ENCODE measurements around the gene ZNF474. TPM values are rescaled to one million over a fixed set of nuclear protein-coding genes. Genes with fewer than 3 reads are reported as not detected.

The ZNF474 gene
- polyA plus RNA-seq, 4 donors, result 0.55 to 0.93 (median 0.63) TPM

DNA sequence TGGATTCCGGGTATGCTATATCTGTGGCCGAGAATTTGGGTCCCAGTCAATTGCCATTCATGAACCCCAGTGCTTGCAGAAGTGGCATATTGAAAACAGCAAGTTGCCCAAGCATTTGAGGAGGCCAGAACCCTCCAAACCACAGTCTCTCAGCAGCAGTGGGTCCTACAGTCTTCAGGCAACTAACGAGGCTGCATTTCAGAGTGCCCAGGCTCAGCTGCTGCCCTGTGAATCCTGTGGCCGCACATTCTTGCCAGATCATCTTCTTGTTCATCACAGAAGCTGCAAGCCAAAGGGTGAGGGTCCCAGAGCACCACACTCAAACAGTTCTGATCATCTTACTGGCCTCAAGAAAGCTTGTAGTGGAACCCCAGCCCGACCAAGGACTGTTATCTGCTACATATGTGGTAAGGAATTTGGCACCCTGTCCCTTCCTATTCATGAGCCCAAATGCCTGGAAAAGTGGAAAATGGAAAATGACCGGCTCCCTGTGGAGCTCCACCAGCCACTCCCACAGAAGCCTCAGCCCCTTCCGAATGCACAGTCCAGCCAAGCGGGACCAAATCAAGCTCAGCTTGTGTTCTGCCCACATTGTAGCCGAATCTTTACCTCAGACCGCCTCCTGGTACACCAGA is 23.0 kb downstream of the ZNF474 start:
- DNase-seq (ENCODE audit: low read depth in 4 of 4, low spot score in 3 of 4), result no peak

DNA sequence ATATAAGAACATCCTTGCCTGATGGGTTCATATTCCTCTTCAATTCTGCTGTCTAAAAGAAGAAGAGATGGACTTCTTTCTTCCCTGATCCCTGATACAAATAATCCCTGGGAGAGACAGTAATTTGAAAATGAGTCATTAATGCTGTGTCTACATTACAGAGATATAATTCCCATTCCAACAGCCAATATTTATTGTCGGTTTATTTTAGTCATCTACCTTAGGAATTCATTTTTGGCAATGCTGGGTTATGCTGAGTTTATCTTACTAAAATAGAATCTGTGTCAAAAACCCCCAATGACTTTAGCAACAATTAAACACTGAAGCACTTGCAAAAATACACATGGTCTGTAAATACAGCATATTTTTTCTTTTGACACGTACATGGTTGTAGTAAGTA is 23.9 kb downstream of the ZNF474 start:
- no peak for DNase-seq (ENCODE audit: low read depth in 4 of 4, low spot score in 3 of 4)

DNA sequence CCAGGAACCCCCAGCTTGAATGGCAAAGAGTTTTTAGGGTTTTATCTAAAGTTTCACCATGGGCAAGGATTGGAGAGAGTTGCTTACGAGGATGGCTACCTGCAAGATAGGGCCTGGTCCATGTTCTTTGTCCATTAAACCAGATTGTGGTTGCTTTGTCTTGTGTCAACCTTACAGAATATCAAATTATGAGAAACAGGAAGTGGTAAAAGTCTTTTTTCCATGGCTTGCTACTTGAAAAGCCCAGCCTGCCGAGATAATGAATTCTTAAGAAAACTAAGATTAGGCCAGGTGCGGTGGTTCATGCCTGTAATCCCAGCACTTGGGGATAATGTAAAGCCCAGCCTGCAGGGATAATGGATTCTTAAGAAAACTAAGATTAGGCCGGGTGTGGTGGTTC is 24.4 kb downstream of the ZNF474 start:
- DNase-seq (ENCODE audit: low read depth in 4 of 4, low spot score in 3 of 4), result no peak

DNA sequence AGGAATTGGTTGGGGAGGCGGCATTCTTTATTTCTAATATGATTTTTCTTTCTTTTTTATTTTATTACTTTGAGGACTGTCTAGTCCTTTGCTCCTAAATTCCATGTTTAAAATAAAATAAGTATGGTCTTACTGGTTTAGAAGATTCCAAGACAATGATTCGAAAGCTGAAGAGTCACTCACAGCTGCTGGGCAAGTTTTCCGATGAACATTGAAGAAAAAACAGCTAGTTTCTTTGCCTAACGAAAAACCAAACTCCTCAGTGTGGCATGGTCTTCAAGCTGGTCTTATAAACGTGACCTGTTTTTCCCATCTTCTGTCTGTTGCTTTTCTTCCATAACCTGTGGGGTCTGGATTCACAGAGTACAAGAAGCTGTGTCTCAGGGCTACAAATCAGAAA is 25.1 kb downstream of the ZNF474 start:
- DNase-seq (ENCODE audit: low read depth in 4 of 4, low spot score in 3 of 4), result no peak

DNA sequence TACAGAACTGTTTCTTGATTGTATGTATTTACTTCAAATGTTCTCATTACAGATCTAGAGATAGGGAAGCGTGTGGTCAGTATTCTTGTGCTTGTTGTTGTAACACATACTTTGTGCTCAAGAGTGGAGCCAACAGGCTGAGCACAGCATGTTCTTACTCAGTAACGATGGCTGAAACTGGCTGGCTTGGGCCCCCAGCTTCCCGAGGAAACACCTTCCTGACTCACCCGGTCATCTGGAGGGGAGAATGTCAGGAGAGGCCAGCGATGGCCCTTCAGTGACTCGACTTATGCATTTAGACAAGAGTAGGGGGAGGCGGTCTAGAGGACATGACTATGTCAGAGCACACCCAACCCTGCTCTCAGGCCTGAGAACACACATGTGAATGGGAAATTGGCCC is 25.6 kb downstream of the ZNF474 start:
- no peak for DNase-seq (ENCODE audit: low read depth in 4 of 4, low spot score in 3 of 4)

DNA sequence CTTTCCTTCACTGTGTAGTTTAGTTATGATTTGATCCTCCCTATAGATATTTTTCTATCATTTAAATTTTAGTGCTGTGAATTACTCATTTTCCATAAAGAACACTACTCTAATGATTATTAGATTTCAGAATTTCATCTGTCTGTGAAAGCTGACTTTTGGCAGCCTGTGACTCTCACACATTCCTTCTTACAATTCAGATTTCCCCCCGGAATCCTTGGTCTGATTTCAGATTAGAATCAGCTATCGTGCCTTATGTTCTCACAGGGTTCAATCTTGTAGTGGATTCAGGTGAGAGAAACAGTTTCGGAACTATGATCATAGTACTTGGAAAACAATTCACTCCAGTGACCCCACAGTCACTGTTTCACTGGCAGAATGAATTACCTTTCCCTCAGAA is 26.2 kb downstream of the ZNF474 start:
- no peak for DNase-seq (ENCODE audit: low read depth in 4 of 4, low spot score in 3 of 4)

DNA sequence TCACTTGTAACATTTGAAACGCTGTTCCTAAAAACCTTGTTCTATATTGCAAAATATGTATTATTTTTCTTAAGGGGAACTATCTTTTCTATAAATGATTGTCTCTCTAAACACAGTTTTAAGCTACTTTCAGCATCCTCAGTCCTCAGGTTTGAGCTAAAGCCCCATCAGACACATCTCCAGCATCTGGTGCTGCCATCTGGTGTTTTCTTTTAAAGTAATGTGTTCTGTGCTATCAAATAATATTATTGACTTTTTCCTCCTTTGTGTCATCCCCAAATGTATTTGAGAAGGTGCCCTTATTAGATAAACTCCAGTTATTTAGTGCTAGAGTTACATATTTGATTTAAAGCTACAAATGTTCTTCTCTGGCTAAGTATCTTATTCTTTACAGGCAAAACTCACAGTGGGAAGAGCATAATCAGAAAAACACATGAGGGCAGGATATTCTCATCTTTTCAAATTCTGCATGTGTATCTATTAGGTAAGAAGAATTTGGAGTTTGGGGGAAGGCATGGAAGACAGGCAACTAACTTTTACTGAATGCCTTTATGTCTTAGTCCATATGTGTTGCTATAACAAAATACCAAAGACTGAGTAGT is 27.5 kb downstream of the ZNF474 start:
- DNase-seq (ENCODE audit: low read depth in 4 of 4, low spot score in 3 of 4), result no peak

DNA sequence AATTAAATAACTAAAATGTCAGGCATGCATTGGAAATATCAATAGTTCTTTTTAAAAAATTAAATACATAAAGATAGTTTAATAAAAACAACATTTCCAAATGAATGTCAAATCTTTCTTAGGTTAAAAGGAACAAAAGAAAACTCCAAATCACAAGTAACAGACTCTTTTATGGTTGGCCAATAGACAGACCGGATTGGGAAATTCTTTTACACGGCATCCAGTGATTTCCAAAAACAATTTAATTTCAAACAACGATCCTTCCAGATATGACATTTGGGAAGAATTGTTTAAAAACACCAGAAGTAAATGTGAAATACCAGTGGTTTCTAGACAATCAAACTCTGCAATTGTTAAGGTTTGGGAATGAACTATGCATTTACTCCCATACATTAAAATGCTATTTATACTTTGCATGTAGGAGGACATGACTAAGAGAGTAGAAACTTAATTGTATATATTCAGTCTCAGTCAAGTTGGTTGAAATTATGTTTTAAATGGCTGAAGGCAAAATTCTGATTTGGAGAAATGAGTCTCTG is 32.8 kb downstream of the ZNF474 start:
- no peak for DNase-seq (ENCODE audit: low read depth in 4 of 4, low spot score in 3 of 4)

DNA sequence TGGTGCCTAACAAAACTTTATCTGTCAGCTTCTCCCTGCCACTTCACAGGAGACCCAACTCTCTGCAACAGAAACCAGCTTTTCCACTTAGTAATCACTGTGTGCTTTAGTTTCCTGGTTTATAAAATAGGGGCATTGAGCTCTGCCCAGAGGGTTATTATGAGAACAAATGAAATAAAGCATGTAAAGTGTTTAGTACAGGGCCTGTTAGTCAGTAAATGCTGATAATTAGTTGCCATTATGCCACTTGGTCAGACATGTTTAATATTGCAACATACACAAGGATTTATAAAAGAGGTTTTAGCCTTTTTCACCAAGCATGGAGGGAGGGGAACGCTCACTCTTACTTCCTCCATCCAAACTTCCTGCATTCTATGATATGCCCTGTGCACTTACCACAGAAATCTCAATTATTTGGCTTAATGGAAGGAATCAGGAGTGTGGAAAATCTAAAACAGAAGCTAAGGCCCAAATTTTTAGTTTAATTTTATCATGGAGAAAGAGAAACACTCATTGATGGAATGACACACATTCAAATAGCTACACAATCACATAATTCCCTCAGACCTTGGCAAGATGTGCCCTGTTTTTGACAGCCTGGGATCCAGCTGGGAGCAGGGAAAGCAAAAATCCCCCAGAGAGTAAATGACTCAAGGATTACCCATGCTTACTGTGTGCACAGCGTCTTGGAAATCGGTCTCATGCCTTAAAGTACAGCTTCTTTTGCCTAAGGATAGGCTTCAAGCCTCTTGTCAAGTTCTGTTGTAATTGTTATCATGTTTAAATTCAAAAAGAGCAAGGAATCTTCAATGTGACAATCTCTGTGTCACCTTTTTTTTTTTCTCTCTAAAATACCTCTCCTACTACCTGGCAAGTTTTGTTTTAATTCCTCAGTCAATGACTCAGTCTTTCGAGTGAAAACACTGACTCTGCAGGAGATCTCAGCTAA is 34.0 kb downstream of the ZNF474 start:
- no peak for DNase-seq (ENCODE audit: low read depth in 4 of 4, low spot score in 3 of 4)

DNA sequence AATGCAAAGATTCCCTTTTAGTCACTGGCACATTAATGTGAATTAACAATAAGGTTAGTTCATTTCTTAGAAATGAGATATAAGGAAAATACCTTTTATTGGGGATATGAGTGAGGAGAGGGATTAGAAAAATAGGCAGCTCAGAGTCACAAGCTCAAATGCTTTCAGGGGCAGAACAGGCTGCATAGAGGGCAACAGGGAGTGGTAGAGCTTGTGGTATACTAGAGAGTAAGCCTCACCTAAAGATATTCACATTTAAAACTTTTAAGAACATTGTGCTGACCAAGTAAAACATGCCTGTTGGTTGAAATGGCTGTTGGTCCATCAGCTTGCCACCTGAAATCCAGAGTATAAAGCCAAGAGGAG is 34.7 kb downstream of the ZNF474 start:
- no peak for DNase-seq (ENCODE audit: low read depth in 4 of 4, low spot score in 3 of 4)

DNA sequence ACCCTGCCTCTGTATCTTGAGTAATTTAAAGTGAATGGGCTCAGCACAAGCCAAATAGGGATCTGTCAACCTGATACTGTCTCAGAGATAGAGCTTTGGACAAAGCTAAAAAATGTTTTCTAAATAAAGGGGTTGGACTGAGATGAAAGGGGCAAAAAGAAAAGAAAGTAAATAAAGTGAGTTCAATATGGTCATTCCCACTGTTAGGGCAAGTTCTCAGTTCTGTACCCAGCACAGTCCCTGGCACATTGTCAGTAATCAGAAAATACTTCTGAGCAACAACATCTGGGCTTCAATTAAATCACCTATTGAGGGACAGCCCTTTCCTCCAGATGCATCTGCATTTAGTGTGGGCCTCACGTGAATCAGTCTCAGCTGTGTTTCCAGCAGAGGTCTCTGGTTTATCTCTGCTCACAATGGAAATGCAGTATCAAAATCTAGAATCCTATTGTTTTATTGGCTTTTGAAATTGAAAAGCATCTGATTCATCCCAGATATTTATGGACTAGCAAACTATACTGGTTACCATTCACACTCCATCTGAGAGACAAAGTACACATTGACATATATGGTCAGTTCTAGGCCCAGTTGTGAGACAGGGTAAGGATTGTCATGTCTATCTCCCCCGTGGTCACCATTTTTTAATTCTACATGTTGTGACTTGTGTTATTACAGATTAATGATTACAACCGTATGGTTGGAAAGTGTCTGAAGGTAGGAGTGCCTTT is 35.6 kb downstream of the ZNF474 start:
- DNase-seq (ENCODE audit: low read depth in 4 of 4, low spot score in 3 of 4), result no peak

DNA sequence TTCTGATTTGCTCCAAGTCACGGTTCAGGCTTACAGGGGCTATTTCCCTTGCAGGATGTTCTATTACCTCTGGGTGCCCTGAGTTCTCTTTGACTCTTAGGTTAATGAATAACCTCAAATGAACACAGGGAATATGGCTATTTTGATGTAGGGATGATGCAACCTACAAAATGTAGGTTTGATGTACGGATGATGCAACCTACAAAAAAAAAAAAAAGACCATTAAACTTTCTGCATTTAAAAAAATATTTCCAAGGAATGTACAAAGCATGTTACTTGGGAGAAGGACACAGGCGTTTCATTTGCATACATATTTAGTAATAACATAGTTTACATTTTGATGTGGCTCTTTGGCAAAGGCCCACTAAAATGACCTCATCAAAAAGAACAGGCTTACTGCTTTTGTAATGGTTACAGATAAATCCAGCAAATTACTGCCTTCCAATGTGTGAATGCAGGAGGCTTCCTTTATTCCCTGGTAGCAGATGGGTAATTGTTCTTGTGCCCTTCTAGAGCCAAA is 36.3 kb downstream of the ZNF474 start:
- no peak for DNase-seq (ENCODE audit: low read depth in 4 of 4, low spot score in 3 of 4)

DNA sequence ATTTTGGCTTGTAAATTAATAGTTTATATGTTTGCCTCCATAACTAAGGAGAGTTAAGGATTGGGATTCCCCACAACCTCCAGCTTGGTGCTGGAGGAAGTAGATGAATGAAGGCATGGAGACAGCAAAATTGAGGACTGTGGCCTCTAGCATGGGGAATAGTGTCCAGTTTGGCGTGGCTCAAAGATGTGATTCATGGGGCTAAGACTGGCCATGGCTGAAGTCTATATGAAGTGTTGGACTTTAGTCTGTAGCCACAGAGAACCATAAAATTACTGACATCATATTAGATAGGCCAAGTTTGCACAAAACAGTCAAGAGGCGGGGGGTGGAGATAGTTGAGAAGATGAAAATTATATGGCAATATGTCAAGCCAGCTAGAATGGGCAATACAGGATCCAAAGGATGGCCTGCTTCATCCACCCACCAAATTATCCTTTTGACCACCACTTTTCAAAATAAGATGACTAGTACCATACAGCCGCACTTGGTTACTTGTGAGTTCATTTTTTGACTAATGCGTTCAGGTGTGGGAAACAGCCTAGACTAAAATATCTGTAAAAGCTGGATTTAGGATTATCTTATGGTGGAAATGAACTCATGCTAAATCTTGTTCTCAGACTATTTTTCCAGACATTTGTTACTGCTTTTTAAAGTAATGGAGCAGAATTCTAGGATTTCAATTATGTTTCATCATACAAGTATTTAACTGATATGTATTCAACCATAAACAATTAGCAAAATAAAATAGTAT is 40.2 kb downstream of the ZNF474 start:
- no peak for DNase-seq (ENCODE audit: low read depth in 4 of 4, low spot score in 3 of 4)

DNA sequence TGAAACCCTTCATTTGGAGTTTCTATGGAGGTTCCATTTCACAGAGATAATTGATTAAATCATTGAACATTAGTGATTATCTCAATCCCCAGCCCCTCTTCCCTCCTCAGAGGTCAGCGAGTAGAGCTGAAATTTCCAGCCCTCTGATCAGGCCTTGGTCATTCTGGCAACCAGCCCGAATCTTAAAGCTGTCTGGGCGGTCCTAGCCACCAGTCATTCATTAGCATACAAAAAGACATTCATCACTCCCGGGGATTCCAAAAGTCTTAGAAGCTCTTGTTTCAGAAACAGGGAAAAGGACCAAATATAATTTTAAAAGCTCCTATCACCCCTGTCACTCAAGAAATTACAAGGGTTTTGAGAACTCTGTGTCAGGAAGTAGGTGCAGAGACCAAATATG is 41.3 kb downstream of the ZNF474 start:
- no peak for DNase-seq (ENCODE audit: low read depth in 4 of 4, low spot score in 3 of 4)

DNA sequence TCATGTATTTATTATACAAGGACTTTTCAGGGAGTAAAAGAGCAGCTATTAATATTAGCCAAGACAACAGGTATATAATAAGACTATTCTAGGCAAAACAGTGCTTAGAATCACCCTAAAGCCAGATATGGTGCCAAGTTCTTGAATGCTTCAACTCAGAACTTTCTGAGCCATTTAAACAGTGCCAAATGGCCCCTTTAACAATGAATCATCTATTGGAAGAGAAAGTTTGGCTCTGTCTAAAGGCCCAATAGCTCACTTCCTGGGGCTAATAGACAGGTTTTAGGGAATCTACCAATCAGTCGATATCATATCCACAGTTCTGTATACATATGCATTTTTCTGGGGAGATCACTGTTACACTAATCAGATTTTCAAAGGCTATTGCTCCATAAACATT is 42.9 kb downstream of the ZNF474 start:
- DNase-seq (ENCODE audit: low read depth in 4 of 4, low spot score in 3 of 4), result no peak

DNA sequence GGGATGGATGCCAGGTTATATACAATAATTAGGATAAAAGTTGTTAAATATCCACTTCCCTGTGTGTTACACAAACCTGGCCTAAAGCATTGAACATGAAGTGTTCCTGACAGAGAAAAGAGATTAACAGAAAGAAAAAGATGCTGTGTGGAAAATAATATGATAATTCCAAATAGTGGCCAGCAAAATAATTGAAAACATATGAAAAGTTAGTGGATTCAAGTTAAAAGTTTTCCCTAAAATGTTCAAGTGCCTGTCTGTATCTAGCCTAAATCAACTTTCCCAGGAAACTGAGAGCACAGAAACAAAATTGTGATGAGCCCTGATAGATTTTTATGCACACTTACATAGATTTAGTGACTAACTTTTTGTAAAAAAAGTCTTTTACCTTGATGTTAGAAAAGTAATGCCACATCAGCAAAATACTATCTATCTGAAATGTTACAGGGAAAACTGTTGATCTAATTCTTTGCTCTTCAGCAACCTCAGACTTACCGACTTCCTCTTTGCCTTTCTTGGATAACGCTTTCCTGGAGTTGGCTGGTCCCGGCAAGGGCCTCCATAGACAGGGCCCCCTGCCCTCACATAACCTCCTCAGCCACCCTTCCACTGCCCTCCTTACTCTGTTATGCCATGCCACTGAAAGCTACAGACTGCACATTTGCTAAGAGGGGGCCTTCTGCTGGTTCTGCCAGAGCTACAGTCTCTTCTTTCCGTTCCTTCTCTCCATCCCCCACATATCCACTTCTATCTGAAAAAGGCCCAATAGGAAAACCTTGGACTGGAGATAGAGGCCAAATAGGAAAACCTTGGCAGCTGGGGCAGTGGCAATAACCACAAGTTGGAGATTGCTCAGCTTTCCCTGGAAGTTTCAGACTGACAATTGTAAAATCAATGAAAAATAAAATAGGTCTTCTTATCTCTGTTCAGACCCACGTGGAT is 44.4 kb downstream of the ZNF474 start:
- DNase-seq (ENCODE audit: low read depth in 4 of 4, low spot score in 3 of 4), result no peak

DNA sequence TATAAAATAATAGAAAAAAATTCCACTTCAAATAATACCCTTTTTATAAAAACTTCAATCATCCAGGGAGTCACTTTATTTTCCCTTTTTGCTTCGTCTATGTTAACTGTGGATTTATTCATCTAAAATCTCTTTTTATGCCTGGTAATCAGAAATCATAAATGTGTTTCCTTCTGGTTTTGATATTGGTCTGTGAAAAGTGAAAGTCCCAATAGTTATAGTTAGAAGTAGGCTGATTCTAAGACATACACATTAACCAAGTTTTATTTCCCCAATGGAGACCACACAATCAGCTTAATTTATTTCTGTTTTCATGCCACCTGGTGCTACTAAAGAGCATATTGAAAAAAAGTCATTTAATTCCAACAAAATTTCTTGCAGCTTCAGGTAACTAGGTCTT is 45.7 kb downstream of the ZNF474 start:
- no peak for DNase-seq (ENCODE audit: low read depth in 4 of 4, low spot score in 3 of 4)

DNA sequence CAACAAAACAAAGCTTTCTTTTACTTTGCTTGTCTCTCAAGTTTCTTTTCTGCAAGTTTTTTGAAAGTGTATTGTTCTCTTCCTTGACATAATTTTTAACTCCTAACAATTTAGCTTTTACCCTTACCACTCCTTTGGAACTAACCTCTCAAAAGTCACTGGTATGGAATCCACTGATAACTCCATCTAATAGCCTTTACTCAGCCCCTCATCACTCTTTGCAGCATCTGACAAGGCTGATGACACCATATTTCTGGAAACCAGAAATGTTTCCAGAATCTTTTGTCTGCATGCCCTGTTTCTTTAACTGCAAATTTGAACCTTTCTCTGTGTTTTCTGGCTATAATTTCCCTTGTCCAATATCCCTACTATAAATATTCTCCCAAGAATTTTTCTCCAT is 46.5 kb downstream of the ZNF474 start:
- DNase-seq (ENCODE audit: low read depth in 4 of 4, low spot score in 3 of 4), result no peak

DNA sequence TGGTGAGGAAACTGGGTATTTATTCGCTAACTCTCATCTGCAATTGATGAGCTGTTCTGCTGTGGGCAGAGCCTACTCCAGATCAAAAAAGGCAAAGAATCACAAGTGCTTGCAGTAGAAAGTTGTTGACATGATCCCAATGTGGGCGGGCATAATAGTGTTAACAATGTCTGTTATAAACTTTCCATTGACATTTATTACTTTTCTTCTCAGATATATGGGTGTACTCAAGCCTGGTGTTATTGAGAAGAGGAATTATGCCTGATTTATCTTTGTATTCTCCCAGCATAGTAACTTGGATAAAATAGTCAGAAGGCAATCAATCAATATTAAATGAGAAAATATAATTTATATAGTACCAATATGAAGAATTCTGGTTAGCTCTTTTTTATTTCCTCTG is 47.8 kb downstream of the ZNF474 start:
- DNase-seq (ENCODE audit: low read depth in 4 of 4, low spot score in 3 of 4), result no peak
